HCT116 (cell line): ENCODE data around the gene CCDC89. TPM values are rescaled to one million over a fixed set of nuclear protein-coding genes. Genes with fewer than 3 reads are reported as not detected.

Experiments used
- ATAC-seq: fragments of 200-7000 bp; cut with Tn5 transposase; 2 replicates; pipeline ENCODE4 v1.9.1; 2020; ENCODE audit warnings: mild to moderate bottlenecking, moderate library complexity
- BruUV-seq: library from RNA; stranded (reverse); fragments of 400-500 nt; replicated peaks from 2 replicates; lab custom pipeline; 2021; lab: Mats Ljungman, UMichigan
- CTCF ChIA-PET: fragments of 300-600 bp; sonication (Branson Sonifier 250); formaldehyde crosslinking; loops from one replicate; lab custom pipeline; 2021; ENCODE audit warnings: antibody characterized with exemption; lab: Charles Lee
- POLR2A ChIA-PET: fragments of 300-600, 350-600 bp; sonication (Branson Sonifier 250); formaldehyde crosslinking; loops from one replicate; lab custom pipeline; 2021; ENCODE audit warnings: antibody characterized with exemption; lab: Charles Lee
- RAD21 ChIA-PET, 2 experiments: fragments of 300-600 bp; sonication (Branson Sonifier 250); formaldehyde crosslinking; loops; one replicate each; lab custom pipeline; 2023; ENCODE audit warnings: low total read pairs in 2 of 2; ENCODE audit not compliant: uncharacterized antibody in 2 of 2, unreplicated experiment in 2 of 2, low non-redundant PET in 1 of 2; lab: Charles Lee
- DNase-seq: peaks from one replicate; pipeline ENCODE4 v3.0.0-alpha.2; 2010; ENCODE audit warnings: low read depth, low spot score
- H2AFZ ChIP-seq: fragments of 200-600 bp; shearing (Covaris generic), sonication (generic); 2 replicates; pipeline ENCODE4 v1.6.1; 2017; ENCODE audit warnings: low read depth, mixed run types, mixed read lengths, antibody characterized with exemption, low read length; ENCODE audit not compliant: poor library complexity, severe bottlenecking
- H3K27ac ChIP-seq: 2 replicates; pipeline ENCODE4 v1.5.1; 2012; ENCODE audit warnings: low read depth, low read length
- H3K27me3 ChIP-seq: fragments of 200-600 bp; sonication (generic); 2 replicates; pipeline ENCODE4 v1.6.1; 2016; ENCODE audit warnings: mixed run types, low read length, mixed read lengths; ENCODE audit not compliant: insufficient read depth
- H3K36me3 ChIP-seq, 2 experiments: fragments of 200-500 bp in 1 of 2; fragments of 200-600 bp in 1 of 2; sonication (Bioruptor generic) in 1 of 2; sonication (generic) in 1 of 2; 2 replicates each; pipeline versions ENCODE4 v1.5.1 to v1.6.1; 2014 to 2016; ENCODE audit warnings: low read length in 2 of 2, inconsistent platforms in 1 of 2, mixed read lengths in 1 of 2, mixed run types in 1 of 2; ENCODE audit not compliant: insufficient read depth in 2 of 2, control insufficient read depth in 1 of 2
- H3K4me1 ChIP-seq, 2 experiments: fragments of 200-600 bp in 1 of 2; sonication (generic) in 1 of 2; 2 replicates each; pipeline versions ENCODE4 v1.5.1 to v1.6.1; 2012 to 2017; ENCODE audit warnings: low read length in 2 of 2, inconsistent platforms in 1 of 2, mild to moderate bottlenecking in 1 of 2, mixed read lengths in 1 of 2, mixed run types in 1 of 2, moderate library complexity in 1 of 2; ENCODE audit not compliant: insufficient read depth in 2 of 2, control insufficient read depth in 1 of 2
- H3K4me2 ChIP-seq: fragments of 200-600 bp; sonication (generic); 2 replicates; pipeline ENCODE4 v1.6.1; 2017; ENCODE audit warnings: mixed run types, low read length, mixed read lengths
- H3K4me3 ChIP-seq, 2 experiments: fragments of 200-600 bp in 1 of 2; sonication (generic) in 1 of 2; replicated peaks in 1 of 2; 2 replicates each; pipeline ENCODE4 v1.5.1; 2011 to 2016; ENCODE audit warnings: low read length in 2 of 2, control low read depth in 1 of 2, low read depth in 1 of 2, mild to moderate bottlenecking in 1 of 2, mixed read lengths in 1 of 2, mixed run types in 1 of 2
- H3K79me2 ChIP-seq: fragments of 200-600 bp; sonication (generic); 2 replicates; pipeline ENCODE4 v1.6.1; 2017; ENCODE audit warnings: mild to moderate bottlenecking, mixed run types, low read length, moderate library complexity, mixed read lengths; ENCODE audit not compliant: insufficient read depth
- H3K9ac ChIP-seq: fragments of 200-600 bp; sonication (generic); 2 replicates; pipeline ENCODE4 v1.6.1; 2016; ENCODE audit warnings: low read length, mixed read lengths
- H3K9me2 ChIP-seq: fragments of 200-600 bp; sonication (generic), shearing (Covaris generic); 2 replicates; pipeline ENCODE4 v1.6.1; 2017; ENCODE audit warnings: mixed run types, mild to moderate bottlenecking, moderate library complexity; ENCODE audit not compliant: insufficient read depth
- H3K9me3 ChIP-seq, 2 experiments: fragments of 200-500 bp in 1 of 2; fragments of 200-600 bp in 1 of 2; sonication (Bioruptor generic) in 1 of 2; sonication (generic) in 1 of 2; 2 replicates each; pipeline ENCODE4 v1.6.1; 2014 to 2017; ENCODE audit warnings: low read length in 2 of 2, mixed read lengths in 2 of 2, inconsistent platforms in 1 of 2, low read depth in 1 of 2, mild to moderate bottlenecking in 1 of 2, mixed run types in 1 of 2, moderate library complexity in 1 of 2; ENCODE audit not compliant: control insufficient read depth in 1 of 2, insufficient read depth in 1 of 2
- H4K20me1 ChIP-seq: fragments of 200-600 bp; sonication (generic), shearing (Covaris generic); 2 replicates; pipeline ENCODE4 v1.6.1; 2017; ENCODE audit warnings: mixed run types, mild to moderate bottlenecking, moderate library complexity; ENCODE audit not compliant: insufficient read depth
- CBX3 ChIP-seq: IDR thresholded peaks from 2 replicates; pipeline ENCODE4 v1.6.1; 2012; ENCODE audit warnings: low read depth
- EZH2phosphoT487 ChIP-seq: fragments of 200-600 bp; IDR thresholded peaks from 2 replicates; pipeline ENCODE4 v1.6.1; 2018; ENCODE audit warnings: antibody characterized with exemption, borderline replicate concordance
- POLR2A ChIP-seq: IDR thresholded peaks from 2 replicates; pipeline ENCODE4 v1.7.0; 2011; ENCODE audit warnings: borderline replicate concordance; ENCODE audit not compliant: insufficient read depth, insufficient read length; ENCODE audit errors: extremely low read depth
- POLR2AphosphoS5 ChIP-seq: IDR thresholded peaks from 2 replicates; pipeline ENCODE4 v1.6.1; 2011; ENCODE audit warnings: mild to moderate bottlenecking, low read depth, low read length, moderate library complexity
- RAD21 ChIP-seq: IDR thresholded peaks from 2 replicates; pipeline ENCODE4 v1.6.1; 2012; ENCODE audit warnings: low read depth, mild to moderate bottlenecking
- SP1 ChIP-seq: IDR thresholded peaks from 2 replicates; pipeline ENCODE4 v1.6.1; 2012; ENCODE audit warnings: low read depth
- ZFX ChIP-seq: fragments of 450-650 bp; IDR thresholded peaks from 2 replicates; pipeline ENCODE4 v1.6.1; 2017
- ZNF274 ChIP-seq: fragments of 200-500 bp; sonication (Bioruptor generic); IDR thresholded peaks from 2 replicates; pipeline ENCODE4 v1.6.1; 2014; ENCODE audit warnings: mild to moderate bottlenecking, low read depth, low read length, inconsistent platforms
- intact Hi-C: fragments of 100-400 bp; cut with micrococcal nuclease; formaldehyde crosslinking; loops from 2 replicates; pipeline ENCODE4 v1.10.0; 2022
- total RNA-seq: library from RNA; stranded (reverse); gene quantifications from one replicate; pipeline ENCODE4 v1.2.1, GENCODE V29; 2021; ENCODE audit not compliant: unreplicated experiment
- TF ChIP-seq, protein P1 (sequence below), 3 experiments: fragments of 200-600 bp in 1 of 3; sonication (generic) in 1 of 3; IDR thresholded peaks in 2 of 3; conservative IDR thresholded peaks in 1 of 3; 2 replicates each; pipeline ENCODE4 v1.5.1; 2012 to 2017; ENCODE audit warnings: low read depth in 2 of 3, low read length in 2 of 3, antibody characterized with exemption in 1 of 3, borderline replicate concordance in 1 of 3, control low read depth in 1 of 3, mild to moderate bottlenecking in 1 of 3, mixed read lengths in 1 of 3, mixed run types in 1 of 3, moderate library complexity in 1 of 3; ENCODE audit not compliant: insufficient read depth in 1 of 3
- TF ChIP-seq, protein P2 (sequence below): IDR thresholded peaks from 2 replicates; pipeline ENCODE4 v1.6.1; 2011; ENCODE audit warnings: mild to moderate bottlenecking, low read length, moderate library complexity; ENCODE audit not compliant: insufficient replicate concordance; ENCODE audit errors: extremely low read depth
- TF ChIP-seq, protein P3 (sequence below): IDR thresholded peaks from 2 replicates; pipeline ENCODE4 v1.6.1; 2012

Gene CCDC89
- total RNA-seq, 1 experiment from 2014 or later, result 0.22 TPM

DNA sequence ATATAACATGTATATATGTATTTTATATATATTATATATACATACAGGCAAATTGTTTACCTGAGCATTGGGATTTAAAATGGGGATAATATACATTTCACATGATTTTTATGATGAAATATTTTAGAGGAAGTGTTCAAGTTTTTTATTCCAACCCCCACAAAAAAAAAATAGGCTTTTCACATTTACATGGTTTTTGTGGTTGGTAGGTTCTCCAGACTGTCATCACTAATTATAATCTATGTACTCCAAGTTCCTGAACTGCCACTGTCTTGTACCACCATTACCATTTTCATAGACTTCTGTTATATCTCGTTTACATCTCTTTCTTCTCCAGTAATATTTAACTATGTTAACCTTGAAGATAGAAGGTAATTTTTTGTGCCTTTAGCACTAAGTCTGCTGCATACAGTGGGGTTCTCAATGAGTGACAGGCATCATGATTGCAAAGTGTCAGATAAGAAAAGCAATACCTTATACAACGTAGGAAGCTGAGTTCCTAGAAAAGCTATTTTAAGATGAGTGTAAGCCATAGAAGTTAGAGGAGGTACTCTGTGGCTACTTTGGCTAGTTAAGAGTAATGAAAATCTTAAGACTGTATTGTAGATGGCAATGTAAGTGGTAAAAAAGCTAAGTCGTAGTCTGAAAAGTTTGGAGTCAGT is 33.1 kb downstream of the CCDC89 start:
- Histone ChIP-seq H3K9ac (no peak overlapping the region), H3K4me2 (no peak overlapping the region), H3K9me3 (no peaks in the 10 kb centered on the region), H3K36me3 (peaks cover 16 to 17% of the 10 kb centered on the region in 2 experiments), H3K27ac (no peak overlapping the region), H3K9me2 (no peaks in the 10 kb centered on the region), H3K79me2 (peaks cover 61% of the 10 kb centered on the region), H4K20me1 (peaks cover 10% of the 10 kb centered on the region), H3K4me3 (no peak overlapping the region), H2AFZ (no peak overlapping the region), H3K27me3 (no peaks in the 10 kb centered on the region), H3K4me1 (peaks cover 2 to 10% of the 10 kb centered on the region in 2 experiments; a peak in 3 of 4 replicates)
- ChIA-PET CTCF (no interaction called here), POLR2A (no interaction called here), RAD21 (interaction anchor here in 1 of 2 experiments (0.5 kb wide), 1 partner anchor 180 kb away, joined by 3 read pairs; no protein-coding TSS in a partner anchor)
- ATAC-seq (no peak), DNase-seq (no peak)
- TF ChIP-seq EZH2phosphoT487 (no peak), SP1 (no peak), POLR2A (no peak), CBX3 (no peak), RAD21 (no peak), ZNF274 (no peak), ZFX (no peak), POLR2AphosphoS5 (no peak)
- TF ChIP-seq, protein P1, sequence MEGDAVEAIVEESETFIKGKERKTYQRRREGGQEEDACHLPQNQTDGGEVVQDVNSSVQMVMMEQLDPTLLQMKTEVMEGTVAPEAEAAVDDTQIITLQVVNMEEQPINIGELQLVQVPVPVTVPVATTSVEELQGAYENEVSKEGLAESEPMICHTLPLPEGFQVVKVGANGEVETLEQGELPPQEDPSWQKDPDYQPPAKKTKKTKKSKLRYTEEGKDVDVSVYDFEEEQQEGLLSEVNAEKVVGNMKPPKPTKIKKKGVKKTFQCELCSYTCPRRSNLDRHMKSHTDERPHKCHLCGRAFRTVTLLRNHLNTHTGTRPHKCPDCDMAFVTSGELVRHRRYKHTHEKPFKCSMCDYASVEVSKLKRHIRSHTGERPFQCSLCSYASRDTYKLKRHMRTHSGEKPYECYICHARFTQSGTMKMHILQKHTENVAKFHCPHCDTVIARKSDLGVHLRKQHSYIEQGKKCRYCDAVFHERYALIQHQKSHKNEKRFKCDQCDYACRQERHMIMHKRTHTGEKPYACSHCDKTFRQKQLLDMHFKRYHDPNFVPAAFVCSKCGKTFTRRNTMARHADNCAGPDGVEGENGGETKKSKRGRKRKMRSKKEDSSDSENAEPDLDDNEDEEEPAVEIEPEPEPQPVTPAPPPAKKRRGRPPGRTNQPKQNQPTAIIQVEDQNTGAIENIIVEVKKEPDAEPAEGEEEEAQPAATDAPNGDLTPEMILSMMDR (IDR thresholded peaks at IDR 0.05 in 2 of 3, conservative IDR thresholded peaks at IDR 0.05 in 1 of 3; ENCODE audit: borderline replicate concordance in 1 of 3, insufficient read depth in 1 of 3, low read depth in 2 of 3, low read length in 2 of 3), result no peak
- TF ChIP-seq, protein P2, sequence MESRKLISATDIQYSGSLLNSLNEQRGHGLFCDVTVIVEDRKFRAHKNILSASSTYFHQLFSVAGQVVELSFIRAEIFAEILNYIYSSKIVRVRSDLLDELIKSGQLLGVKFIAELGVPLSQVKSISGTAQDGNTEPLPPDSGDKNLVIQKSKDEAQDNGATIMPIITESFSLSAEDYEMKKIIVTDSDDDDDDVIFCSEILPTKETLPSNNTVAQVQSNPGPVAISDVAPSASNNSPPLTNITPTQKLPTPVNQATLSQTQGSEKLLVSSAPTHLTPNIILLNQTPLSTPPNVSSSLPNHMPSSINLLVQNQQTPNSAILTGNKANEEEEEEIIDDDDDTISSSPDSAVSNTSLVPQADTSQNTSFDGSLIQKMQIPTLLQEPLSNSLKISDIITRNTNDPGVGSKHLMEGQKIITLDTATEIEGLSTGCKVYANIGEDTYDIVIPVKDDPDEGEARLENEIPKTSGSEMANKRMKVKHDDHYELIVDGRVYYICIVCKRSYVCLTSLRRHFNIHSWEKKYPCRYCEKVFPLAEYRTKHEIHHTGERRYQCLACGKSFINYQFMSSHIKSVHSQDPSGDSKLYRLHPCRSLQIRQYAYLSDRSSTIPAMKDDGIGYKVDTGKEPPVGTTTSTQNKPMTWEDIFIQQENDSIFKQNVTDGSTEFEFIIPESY, result no peak
- TF ChIP-seq, protein P3, sequence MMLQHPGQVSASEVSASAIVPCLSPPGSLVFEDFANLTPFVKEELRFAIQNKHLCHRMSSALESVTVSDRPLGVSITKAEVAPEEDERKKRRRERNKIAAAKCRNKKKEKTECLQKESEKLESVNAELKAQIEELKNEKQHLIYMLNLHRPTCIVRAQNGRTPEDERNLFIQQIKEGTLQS, result no peak
- intact Hi-C loops, result no loop called here
- no TSS peak for BruUV-seq
